ENCODE measurements around the gene NPAS3.

Gene NPAS3

GRCh38 chr14:33377596-33378390, 439.1 kb downstream of the NPAS3 start:
- DNase-seq (ENCODE audit: low read depth in 2 of 2) = no peak

DNA sequence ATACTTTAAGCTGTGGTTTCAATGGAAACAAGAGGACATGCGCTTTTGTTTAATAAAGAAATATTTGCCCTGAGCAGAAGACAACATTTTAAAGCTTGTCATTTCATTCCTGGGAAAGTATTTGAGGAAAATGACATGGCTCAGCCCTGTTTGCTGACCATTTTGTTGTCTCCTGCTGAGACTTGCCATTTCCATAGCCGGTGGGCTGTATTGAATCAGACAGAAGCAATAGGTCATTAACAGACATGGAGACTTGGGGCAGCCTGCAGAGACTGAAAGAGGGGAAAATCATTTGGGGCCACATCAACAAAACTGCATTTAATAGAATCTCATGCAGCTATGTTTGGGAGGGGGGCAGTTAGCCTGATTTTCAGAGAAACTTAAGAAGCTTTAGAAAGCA, 443.0 kb downstream of the NPAS3 start:
- no peak for DNase-seq (ENCODE audit: low read depth in 2 of 2)

DNA sequence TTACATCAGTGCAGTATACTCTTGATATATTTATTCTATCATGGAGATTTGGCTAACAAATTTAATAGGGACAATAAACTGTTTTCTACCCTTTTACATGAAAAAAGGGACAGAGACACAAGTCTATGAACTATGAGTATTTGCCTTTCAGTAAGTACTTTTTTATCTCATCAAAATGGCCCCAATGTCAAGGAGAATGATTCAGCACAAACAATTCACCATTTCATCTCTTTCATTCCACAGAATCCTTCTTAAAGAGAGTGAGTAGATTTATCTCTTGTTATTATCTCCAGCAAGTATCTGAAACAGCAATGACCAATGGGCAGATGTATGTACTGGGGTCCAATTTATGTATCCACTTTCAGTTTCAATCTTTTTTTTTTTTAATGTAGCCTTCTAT, 447.5 kb downstream of the NPAS3 start:
- no peak for DNase-seq (ENCODE audit: low read depth in 2 of 2)

- DNase-seq (ENCODE audit: low read depth in 2 of 2) = no peak
Measured at GRCh38 chr14:33386781-33387180, 448.1 kb downstream of the NPAS3 start.

- DNase-seq (ENCODE audit: low read depth in 2 of 2) = no peak
Measured at GRCh38 chr14:33390335-33390734, 451.7 kb downstream of the NPAS3 start.

DNA sequence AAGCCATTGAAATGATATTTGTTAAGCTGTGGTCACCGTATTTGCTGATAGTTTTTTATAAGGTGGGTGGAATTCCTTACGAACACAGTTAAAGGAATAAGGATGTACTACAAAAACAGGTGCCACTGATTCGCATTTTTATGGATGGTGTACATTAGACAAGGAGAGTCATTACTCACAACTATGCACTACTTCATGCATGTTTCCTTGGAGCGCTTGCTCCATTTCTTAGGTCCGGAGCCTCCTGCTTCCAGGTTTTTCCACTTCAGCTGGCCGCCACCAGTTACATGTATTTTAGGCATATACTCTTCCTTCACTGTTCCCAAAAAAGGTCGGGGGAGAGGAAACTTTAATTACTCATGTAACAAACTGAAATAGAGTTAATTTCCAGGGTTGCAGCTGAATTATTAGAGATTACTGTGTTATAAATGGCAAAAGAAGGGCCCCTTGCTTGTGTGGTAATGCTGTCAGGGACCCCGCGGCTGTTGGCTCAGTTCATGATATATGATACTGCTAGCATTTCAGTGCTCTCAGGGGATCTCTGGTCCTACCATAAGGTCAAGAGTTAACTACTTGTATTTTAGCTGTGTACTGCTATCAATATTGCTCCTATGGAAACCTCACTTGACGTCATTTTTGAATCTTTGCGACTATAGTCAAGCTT, 454.7 kb downstream of the NPAS3 start:
- no peak for DNase-seq (ENCODE audit: low read depth in 2 of 2)

DNA sequence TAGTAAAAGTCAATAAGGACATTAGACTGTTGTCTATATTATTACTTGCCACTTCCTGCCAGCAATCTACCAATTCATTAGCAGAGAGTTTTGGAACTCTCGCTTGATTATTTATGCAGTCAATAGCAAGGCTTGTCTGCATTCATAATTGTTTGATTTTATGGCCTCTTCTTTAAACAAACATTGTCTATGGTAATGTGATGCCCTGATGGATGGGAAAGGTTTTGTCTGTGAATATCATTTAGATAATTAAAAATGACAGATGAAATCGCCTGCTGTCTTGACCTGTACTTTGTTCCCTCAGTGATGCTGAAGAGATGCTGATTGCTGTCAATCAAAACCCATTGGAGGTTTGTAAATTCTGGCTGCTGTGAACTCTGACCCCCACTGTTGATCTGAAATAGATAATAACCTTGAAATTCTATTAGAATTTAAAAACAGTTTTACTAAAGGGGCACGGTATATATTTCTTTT, 455.3 kb downstream of the NPAS3 start:
- no peak for DNase-seq (ENCODE audit: low read depth in 2 of 2)

GRCh38 chr14:33401311-33401710, 462.6 kb downstream of the NPAS3 start:
- DNase-seq (ENCODE audit: low read depth in 2 of 2) = no peak

DNA sequence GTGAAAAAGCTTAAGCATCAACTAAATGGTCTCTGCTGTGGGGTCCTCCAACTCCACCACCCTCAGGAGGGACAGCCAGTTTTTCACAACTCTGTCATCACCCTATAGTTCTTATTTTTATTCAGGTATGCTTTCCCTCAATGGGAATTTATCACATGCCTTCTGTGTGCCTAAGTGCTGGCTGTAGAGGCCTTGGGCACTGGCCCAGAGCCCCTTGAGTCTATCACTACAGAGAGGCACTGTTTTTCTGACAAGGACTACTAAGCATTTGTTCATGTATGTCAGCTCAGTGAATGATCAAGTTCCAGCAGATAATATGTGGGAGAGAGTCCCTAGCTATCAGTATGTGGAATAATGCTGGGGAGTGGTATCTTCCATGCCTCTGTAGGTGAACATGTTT, 463.9 kb downstream of the NPAS3 start:
- no peak for DNase-seq (ENCODE audit: low read depth in 2 of 2)

- DNase-seq (ENCODE audit: low read depth in 2 of 2) = no peak
Measured at GRCh38 chr14:33404054-33404453, 465.4 kb downstream of the NPAS3 start.

DNA sequence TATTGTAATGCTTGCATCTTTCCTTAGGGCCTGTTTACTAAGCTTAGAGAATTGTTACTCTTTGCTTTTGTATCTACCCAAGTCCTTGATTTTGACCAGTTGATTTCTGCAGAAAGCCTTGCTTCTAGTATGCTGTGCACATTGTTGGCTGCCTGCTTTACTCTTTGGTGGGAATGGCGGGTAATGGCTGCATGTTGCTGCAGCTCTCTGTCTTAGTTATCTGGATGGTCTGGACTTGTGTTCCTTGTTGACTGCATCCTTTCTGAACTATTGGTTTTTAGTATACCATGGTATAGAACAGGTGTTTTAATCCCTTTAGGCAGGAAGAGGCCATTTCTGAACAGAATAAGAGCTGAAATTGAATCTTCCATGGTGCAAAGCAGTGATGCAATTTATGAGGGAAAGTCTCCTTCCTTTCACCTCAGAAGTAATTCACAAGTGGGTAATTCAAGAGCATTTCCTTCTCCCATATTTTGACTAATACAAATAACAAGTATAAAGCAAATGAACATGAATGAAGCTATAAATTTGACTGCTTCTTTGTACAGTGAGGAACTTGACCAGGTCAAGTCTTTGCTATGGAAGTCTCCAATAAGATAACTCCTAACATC, 466.4 kb downstream of the NPAS3 start:
- no peak for DNase-seq (ENCODE audit: low read depth in 2 of 2)

DNA sequence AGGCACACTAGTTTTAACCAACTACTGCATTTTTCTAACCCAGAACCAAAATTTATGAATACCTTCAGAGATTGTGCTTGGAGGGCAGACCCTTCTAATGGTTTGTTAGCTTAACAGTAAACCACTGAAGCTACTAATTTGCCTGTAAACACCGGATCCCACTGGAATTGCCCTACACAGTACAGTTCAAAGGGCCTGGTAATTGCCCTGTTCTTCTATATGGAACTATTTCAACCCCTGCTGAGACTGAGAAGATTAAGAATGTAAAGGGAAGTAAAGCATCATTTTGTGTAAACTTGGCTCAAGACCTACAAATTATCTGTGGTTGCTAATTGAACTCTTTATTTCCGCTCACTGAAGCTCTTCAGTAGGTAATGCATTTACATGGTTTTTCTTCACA, 468.1 kb downstream of the NPAS3 start:
- DNase-seq (ENCODE audit: low read depth in 2 of 2) = no peak

GRCh38 chr14:33408291-33408690, 469.6 kb downstream of the NPAS3 start:
- no peak for DNase-seq (ENCODE audit: low read depth in 2 of 2)

DNA sequence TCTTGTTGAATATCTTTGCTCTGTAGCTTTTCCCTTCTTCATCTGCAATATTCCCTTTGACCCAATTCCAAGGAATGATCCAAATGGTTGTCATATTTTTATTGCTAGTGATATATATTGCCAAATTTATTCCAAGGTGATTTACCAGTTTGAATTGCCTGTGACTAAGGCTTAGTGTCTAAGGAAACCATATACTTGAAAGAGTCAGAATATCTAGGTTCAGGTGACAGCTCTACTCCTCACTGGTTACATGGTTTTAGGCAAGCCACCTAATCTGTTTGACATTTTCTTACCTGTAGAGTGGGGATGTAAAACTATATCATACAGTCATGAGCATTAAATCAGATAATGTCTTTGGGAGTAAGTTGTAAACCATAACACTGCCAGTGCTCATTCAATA, 473.8 kb downstream of the NPAS3 start:
- DNase-seq (ENCODE audit: low read depth in 2 of 2) = no peak

- no peak for DNase-seq (ENCODE audit: low read depth in 2 of 2)
Measured at GRCh38 chr14:33413381-33413780, 474.7 kb downstream of the NPAS3 start.

DNA sequence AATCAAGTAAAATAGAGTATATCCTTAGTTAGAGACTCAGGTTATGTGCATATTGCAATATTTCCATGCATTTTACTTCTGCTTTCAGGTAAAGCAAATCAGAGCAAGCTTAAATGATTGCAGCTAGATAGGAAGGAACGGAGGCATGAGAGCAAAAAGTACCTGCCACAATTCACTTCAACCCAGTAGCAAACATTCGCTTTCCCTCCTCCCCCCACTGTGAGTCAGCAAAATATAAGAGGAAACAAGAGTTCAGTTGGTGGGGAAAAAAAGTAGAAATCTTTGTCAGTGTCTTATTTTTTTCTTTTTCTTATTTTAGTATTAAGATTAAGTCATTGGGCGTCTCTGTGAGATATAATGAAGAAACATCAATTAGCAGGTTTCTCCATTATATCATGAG, 475.4 kb downstream of the NPAS3 start:
- DNase-seq (ENCODE audit: low read depth in 2 of 2) = no peak

DNA sequence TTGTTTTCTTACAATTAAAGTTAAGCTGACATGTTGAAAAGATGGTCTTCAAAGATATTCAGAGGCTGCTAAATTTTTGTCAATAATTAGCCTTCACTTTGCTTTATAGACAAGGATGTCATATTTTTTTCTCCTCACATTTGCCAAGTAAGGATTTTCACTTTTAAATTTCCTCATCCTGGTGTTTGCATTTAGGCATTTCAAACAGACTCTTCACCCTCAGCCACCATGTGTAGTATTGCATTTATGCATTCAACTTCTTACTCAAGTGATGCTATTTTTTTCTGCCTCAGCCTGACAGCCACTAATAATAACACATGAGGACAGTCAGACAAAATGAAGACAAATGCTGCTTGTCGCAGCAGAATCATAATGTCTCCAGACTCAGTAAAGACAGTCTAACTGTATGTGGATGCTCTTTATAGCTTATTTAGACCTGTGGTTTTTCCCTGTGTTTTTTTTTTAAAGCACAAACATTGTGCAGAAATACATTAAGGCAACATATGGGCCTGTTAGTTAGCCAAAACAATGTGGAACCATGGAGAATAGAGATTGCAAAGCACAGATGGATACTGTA, 481.5 kb downstream of the NPAS3 start:
- DNase-seq (ENCODE audit: low read depth in 2 of 2) = no peak

- DNase-seq (ENCODE audit: low read depth in 2 of 2) = no peak
Measured at GRCh38 chr14:33430414-33431035, 491.8 kb downstream of the NPAS3 start.

DNA sequence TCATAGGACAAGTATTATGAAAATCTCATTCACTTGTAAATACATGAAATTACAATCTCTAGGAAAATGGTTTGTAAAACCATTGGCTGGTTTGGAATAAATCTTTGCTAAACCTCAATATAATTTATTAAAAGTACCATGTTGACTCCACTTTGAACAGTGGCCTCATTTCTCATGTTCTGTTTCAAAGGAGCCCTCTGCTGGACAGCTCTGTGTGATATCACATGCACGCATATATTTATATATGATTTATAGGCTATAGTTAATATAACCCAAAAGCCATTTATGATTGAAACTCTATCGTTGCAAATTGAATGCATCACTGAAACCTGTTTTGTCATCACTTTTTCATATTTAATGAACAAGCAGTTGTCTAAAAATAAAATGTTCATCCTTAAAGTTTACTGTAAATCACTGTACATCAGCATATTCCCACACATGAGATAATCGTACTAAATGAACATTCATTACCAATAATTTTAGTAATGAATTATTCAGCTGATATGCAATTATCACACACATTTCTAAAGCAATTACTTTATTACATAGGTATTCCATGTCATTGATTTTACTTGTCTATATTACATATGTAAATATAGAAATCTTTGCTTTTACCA, 493.8 kb downstream of the NPAS3 start:
- no peak for DNase-seq (ENCODE audit: low read depth in 2 of 2)

GRCh38 chr14:33433396-33433795, 494.7 kb downstream of the NPAS3 start:
- no peak for DNase-seq (ENCODE audit: low read depth in 2 of 2)

DNA sequence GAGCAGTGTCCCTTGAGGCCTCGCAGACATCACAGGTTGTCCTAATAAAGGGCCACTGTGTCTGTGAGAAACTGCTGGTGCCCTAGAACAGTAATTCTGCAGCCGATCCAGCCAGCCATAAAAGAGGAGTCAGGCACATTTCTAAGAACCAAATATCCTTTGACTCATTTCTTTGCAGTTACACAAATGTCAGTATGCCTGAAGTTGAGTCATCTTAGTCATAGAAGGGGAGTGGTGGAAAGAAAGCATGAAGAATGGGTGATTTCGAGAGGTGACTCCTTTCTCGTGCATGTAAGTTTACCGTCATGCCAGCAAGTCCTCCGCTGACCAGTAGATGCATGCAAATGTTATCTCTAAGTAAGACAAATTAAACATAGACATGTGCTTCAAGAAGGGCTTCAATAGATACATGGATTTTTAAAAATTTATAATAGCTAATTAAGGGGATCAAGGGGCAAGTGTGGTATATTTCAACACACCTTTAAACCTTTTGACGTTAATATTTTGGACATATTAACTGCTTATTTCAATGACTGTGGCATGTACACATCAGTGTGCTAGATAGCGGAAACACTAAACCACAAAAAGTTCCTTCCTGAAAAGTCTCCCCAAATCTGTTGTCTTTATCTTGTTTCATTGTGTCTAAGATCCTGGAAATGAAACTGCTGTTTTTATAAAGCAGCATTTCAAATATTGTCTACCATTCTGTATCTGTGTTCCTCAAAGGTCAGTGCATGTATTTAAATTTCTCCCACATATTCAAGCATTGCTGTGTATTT, 497.4 kb downstream of the NPAS3 start:
- no peak for DNase-seq (ENCODE audit: low read depth in 2 of 2)

Measured in stimulated activated CD8-positive, alpha-beta memory T cell treated with anti-CD3 and anti-CD28 coated beads, Interleukin-2, amount 100 ng/mL, for 48 hours (primary cell).